Gastrocnemius medialis (tissue), 4 donors: ENCODE data around the gene SLC27A1. TPM values are rescaled to one million over a fixed set of nuclear protein-coding genes. Genes with fewer than 3 reads are reported as not detected.

Experiments
- total RNA-seq, 4 donors: library from RNA; depleted of rRNA; stranded (reverse); fragments of >200 nt; gene quantifications; one replicate each; pipeline versions ENCODE4 v1.1.0 to v1.2.3, GENCODE V29; 2016

Gene SLC27A1
- total RNA-seq, 4 donors from 2014 or later, result 20.7 to 53.8 (median 43.7) TPM

Other genes with a start within 250 kb of the SLC27A1 start
- gene OCEL1, start 244.3 kb upstream of the SLC27A1 start, total RNA-seq, result 1 to 10 TPM; 3.3 to 5.8 (median 4.5) TPM
- gene NR2F6, start 224.6 kb upstream of the SLC27A1 start, total RNA-seq, result 10 to 100 TPM; 64.9 to 95.8 (median 72.0) TPM
- gene USHBP1, start 205.8 kb upstream of the SLC27A1 start, total RNA-seq, result 1 to 10 TPM; 2.6 to 7.1 (median 4.1) TPM
- 100 to 1,000 TPM in 2 of 4 donors, 10 to 100 TPM in 2; 86.3 to 120 (median 99.4) TPM for gene BABAM1, start 203.1 kb upstream of the SLC27A1 start, total RNA-seq
- gene ANKLE1, start 188.6 kb upstream of the SLC27A1 start, total RNA-seq, result 1 to 10 TPM in 1 of 4 donors, under 1 TPM in 1, not detected in 2; 0.11 to 1.4 TPM
- 10 to 100 TPM; 12.2 to 25.0 (median 19.8) TPM for gene ABHD8, start 167.1 kb upstream of the SLC27A1 start, total RNA-seq
- gene MRPL34, start 164.7 kb upstream of the SLC27A1 start, total RNA-seq, result 100 to 1,000 TPM; 145 to 369 (median 249) TPM
- 10 to 100 TPM; 18.7 to 40.0 (median 27.0) TPM for gene DDA1, start 161.0 kb upstream of the SLC27A1 start, total RNA-seq
- 10 to 100 TPM in 2 of 4 donors, 1 to 10 TPM in 2; 6.2 to 24.5 (median 9.9) TPM for gene ANO8, start 135.7 kb upstream of the SLC27A1 start, total RNA-seq
- gene GTPBP3, start 133.0 kb upstream of the SLC27A1 start, total RNA-seq, result 10 to 100 TPM in 3 of 4 donors, 1 to 10 TPM in 1; 6.7 to 21.3 (median 11.1) TPM
- gene PLVAP, start 93.2 kb upstream of the SLC27A1 start, total RNA-seq, result 10 to 100 TPM; 11.5 to 45.1 (median 18.8) TPM
- not detected for gene CCDC194, start 76.3 kb upstream of the SLC27A1 start, total RNA-seq
- 10 to 100 TPM; 19.0 to 28.2 (median 23.1) TPM for gene BST2, start 64.9 kb upstream of the SLC27A1 start, total RNA-seq
- 10 to 100 TPM; 35.8 to 62.7 (median 52.3) TPM for gene MVB12A, start 50.5 kb upstream of the SLC27A1 start, total RNA-seq
- gene TMEM221, start 21.9 kb upstream of the SLC27A1 start, total RNA-seq, result not detected
- gene NXNL1, start 9.6 kb upstream of the SLC27A1 start, total RNA-seq, result not detected
- gene PGLS, start 41.1 kb downstream of the SLC27A1 start, total RNA-seq, result 10 to 100 TPM; 22.1 to 25.1 (median 23.4) TPM
- 10 to 100 TPM; 16.6 to 33.2 (median 27.5) TPM for gene COLGALT1, start 85.1 kb downstream of the SLC27A1 start, total RNA-seq
- gene UNC13A, start 217.8 kb downstream of the SLC27A1 start, total RNA-seq, result not detected
- 10 to 100 TPM; 20.0 to 61.5 (median 35.1) TPM for gene MAP1S, start 249.0 kb downstream of the SLC27A1 start, total RNA-seq